GM04504 (cell line): ENCODE measurements around the gene TGFBR2.

ENCODE experiments used
- DNase-seq: peaks from one replicate; pipeline ENCODE4 v3.0.0-alpha.2; 2012; ENCODE audit warnings: low read depth

Gene TGFBR2

DNA sequence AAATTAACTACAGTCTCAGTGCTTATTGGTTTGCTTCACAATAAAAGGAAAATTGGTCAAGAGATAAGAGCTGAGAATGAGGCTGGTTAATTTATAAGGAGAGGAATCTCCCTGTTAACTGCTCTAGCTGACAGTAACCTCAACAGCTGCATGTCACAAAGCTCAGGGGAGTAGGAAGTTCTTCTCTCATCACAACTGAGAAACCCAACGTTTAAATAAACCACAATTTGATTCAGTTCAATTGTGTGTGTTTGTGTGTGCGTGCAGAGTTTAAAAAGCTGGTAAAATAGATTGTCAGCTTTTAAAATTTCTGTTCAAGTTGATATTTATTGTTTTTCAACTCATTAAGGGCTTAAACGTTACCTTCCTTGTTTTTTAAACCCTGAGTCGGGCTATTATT lies 3.5 kb upstream of the TGFBR2 start:
- DNase-seq = no peak

DNA sequence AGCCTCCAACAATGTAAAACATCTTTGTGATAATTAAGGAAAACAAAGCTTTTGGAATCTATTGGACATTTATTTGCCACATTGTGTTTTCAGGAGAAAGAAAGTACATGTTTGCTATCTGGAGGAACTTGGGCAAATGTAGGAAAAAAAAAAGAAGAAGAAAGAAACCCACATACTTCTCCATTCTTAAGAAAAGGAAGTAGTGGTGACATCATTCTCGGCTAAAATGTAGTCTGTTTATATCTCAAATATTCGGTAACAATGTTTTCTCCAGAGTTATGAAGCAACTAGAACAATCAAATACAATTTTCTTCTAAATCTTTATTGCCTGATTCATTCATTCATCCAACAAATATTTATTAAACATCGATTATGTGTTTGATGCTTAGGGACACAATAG lies 2.3 kb upstream of the TGFBR2 start:
- no peak for DNase-seq

DNA sequence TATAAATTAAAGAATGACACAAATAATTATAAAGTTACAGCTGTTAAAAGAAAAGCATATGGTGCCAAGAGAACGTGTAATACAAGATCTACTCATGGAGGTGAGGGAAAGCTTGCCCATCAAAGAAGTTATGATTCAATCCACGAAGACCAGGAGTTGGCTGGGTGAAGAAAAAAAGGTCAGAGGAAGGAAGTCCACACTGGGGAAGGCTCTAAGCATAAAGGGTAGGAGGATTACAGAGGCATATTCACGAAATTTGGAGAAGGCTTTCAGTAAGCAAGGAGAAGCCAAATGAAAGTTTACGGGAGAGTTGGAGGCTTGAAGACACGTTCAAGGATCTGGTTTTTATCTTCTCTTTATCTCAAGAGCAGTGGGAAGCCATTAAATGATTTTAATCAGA lies 1.8 kb upstream of the TGFBR2 start:
- no peak for DNase-seq

DNA sequence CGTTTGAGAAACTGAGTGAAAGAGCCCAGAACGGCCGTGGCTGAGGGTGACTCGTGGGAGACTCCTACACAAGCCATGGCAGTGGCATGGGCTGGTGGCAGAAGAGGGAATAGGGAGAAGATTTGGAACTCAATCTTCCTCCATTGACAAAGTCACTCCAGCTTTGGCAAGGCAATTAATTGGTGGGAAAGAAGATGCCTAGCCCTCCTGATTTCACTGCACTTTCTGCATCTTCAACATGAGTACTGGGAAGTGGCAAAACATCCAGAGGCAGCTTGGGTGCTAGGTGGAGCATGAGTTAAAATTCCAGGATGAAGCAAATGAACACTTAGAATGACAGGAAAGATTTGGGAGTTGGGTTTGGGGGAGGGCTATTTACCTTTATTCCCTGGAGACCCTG lies 1.4 kb upstream of the TGFBR2 start:
- no peak for DNase-seq

DNA sequence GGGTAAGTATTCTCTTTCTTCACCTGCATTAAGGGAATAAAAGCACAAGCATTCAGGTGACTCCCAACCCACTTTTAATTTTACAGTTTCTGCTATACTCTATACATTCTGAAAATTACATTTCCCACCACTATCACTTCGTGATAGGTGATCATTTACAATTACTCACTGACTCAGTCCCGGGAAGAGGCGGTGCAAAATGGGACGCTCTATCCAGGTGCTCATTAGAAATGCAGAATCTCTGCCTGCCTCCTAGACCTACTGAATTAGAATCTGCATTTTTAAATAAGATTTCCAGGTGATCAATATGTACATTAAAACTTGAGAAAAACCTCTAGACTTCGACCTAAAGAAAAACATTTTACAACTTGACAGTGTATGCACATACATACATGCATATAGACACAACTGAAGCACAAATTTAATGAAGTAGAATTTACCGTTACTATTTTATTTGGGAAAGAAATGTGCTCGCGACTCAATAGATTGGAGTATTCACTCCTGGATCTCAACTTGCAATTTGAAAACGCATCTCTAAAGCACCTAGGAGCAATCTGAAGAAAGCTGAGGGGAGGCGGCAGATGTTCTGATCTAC lies 598 bp upstream of the TGFBR2 start:
- no peak for DNase-seq

DNA sequence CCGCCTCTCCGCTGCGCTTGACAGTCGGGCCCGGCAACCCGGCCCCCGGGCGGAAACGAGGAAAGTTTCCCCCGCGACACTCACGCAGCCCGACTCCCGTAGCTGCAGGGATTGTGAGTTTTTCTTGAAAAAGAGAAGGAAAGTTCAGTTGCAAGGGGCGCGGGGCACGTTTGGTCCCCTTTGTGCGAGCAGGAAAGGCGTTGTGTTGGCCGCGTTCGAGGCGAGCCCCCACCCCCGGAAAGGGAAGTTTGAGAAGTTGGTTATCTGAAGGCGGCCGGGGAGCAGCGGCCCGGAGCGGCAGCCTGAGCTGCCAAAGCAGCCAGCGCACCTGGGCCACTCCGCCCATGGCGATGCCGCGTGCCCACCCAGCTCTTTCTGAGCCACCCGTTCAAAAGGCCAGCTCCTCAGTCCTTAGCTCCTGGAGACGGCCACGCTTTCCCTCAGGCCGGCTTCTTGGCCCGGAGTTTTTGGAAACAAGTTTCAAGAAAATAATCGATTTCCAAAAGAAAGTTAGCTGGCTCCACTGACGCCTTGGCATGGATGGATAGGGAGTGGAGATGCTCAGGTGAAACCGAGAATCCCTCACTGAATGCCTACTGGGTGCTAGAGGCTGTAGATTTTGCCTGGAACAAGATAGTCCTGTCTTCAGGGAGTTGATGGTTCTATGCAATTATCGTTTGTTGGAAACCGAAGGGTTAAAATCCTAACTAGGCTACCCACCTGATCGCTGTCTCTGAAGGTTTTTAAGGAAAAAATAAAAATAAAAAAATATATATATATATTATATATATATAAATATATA lies 832 bp downstream of the TGFBR2 start:
- no peak for DNase-seq

DNA sequence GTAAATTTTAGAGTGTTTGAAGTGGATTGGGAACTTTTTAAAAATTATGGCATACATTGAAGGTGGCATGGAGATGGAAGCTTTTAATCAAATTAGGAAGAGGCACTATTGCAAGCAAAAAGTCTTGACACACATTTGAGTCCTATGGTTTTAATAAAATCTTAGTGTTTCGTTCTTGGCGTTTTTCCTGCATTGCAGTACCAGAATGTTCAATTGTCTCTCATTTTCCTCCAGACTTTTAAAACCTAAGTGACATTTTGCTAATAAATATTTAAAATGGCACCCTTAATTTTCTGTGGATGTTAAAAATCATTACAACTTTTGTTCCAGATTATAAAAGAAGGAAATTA lies 2.2 kb downstream of the TGFBR2 start:
- no peak for DNase-seq

DNA sequence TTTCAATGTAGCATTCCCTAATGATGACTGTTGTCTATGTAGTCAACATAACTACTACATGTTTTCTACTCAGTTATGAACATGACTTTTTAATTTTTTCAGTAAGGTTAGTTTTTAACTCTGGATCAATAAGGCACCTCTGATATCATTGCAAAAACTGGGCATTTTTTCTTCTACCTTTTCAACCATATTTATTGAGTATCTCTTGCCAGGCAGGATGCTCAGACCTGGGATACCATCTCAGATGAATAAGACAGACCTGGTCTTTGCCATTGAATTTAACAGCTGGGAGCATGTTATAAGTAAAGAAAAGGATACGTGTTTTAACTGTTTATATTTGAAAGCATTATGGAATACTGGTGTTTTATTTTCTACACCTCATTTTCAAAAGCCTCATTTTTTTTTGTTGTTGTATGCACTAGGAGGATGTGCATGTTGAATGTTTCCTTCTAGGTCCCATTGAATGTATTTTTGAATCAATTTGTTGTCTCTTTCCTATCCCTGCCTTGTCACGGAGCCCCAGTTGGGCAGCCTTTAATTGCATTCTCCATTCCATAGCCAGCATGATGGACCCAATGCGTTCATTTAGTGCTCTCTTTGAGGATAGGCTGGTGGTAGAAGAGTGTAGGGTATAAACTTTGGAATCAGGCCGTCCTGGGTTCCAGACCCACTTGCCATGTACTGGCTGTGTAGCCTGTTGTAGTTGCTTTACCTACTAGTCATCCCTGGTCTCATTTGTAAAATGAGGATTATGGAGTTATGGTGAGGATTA lies 3.7 kb downstream of the TGFBR2 start:
- DNase-seq = no peak

DNA sequence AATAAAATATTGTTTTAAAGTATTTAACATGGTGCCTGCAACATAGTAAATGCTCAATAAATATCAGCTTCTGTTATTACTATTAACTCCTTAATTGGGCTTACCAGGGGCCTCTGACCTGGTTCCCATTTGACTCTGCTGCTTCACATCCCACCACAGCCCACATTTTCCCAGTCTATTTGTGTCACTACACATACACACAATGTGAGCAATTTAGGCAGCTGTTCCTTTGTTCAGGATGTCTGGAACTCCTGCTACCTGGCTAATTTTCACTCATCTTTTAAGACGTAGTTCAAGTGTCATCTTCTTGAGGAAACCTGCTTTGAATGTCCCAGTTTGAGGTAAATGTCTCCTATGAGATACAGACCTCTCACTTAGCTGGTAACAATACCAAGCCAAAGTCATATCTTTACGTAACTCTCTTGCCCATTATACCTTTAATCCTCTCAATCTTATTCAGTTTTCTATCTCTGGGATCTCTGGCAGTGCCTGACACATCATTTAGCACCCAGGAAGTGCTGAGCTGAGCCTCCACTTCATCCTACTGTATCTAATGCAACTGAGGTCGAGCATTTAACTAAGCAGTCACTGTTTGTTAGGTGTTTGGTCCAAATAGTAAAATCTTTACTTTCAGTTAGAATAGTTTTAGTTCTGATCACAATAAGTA lies 4.4 kb downstream of the TGFBR2 start:
- DNase-seq = no peak

DNA sequence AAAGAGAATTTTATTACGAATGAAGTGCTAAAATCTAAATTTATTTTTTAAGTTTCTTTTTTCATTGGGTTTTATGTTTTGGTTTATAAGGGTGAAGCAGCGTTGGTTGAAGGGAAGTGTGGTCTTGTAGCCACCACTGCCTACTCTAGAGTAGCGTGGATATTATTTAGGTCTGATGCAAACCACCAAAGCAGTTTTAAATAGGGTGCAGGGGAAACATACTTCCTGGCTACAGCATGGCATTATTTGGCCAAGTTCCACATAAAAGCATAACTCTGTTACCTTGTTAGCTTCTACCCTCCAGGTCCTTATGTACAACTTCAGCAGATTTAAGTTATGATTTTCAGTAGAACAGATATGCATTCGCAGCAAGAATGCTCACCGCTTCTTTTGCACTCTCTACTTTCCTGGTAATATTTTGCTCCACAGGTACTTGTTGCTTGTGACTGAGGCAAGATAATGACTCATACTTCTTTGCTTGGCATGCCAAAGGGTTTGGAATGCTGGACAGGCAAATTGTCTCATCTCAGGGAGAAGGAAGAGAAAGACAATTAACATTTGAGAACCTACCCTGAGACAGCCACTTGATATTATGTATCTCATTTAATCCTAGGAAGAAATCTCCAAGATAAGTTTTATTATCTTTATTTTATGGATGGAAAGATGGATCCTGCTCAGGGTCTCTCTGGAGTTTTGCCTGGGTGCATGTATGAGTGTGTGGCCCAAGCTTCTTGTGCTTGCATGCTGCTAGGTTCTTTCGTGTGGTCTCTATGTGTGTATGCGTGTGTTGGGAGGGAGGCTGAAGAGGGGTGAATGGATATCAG lies 5.4 kb downstream of the TGFBR2 start:
- DNase-seq = no peak

DNA sequence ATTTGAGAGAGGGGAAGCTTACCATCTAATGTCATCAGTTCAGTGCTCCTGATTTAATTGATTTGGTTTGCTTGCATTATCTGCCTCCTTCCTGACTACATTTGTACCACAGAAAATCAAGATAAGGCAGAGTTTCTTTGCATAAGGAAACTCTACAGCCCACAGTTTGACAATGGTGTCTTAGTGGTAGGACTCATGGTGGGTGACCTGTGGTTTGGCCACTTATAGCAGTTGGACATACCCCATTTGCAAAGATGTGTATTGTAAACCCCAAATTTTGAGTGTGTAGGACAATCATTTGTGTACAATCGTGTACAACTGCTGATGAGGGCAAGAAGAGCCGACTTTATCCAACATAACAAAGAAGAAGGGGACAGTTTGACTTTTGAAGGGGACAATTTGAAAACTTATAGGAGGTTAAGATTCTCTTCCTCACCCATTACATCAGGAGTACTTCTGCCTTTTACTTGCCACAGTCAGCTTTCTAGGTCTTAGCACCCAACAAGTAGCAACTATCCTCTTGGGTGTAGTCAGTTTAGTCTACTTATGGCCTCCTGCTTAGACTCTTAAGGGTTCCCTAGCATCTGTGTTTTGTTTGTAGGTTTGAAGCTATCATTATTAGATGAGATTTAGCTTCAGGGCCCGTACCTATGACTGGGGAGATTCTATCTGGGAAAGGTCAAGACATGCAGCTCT lies 6.2 kb downstream of the TGFBR2 start:
- DNase-seq = no peak

DNA sequence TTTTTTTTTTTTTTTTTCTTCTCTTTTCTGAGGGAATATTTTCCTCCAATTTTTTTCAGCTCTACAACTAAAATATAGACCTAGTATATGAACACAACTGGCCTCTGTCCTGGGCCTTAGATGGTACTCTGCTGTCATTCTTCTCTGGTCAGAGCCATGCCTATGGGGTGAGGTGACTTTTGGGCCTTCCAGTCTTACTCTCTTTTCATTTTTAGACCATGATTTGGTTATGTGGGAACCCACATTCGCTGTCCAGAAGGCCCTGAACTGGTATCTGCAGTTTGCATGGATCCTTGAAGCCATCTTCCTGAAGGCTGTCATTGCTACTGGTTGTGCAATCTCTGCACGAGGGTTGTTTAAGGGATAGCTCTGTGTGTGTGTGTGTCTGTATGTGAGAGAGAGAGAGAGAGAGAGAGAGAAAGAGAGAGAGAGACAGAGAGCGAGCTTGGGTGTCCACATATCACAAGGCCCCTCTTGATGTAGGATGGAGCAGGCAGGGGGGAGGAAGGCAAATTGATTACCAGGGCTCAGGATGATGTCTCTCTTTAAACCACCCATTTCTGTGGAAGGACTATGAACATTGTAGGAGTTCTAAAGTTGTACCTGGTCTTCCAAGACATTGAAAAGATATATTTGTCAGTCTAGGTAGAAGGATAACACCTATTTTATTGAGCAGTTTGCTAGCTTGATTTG lies 6.9 kb downstream of the TGFBR2 start:
- DNase-seq = no peak

DNA sequence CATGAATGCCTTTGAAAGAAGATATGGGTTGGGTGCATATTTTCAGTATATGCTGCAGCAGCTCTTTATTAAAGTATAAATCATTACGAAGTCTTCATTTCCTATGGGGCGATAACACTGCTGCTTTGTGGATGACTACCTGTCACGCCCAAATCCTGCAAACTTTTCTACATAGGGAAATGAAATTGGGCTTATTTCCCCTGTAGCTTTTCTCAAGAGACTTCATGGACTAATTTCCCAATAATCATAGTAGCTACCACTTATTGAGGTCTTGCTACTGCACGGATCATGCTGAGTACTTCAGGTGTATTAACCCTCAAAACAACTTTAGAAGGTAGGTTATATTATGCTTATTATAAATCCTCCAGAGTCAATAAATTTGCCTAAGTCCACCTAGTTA lies 8.0 kb downstream of the TGFBR2 start:
- DNase-seq = no peak

DNA sequence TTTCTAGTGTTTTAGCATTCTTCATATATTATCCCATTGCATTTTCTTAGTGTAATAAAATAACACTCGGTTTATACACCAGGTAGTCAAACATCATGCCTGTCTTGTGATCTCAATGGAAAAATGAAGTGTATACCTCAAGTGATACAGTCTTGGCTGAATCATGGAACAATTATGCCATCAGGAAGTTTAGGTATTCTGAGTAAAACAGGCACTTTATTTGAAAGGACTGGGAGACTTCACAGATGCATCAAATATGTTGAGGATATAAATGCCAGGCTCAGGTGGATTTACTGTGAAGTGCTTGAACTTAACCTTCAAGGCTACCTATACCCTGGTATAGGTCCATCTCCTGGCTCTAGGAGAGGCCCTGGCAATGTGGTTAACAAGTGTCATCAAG lies 8.5 kb downstream of the TGFBR2 start:
- DNase-seq = no peak

DNA sequence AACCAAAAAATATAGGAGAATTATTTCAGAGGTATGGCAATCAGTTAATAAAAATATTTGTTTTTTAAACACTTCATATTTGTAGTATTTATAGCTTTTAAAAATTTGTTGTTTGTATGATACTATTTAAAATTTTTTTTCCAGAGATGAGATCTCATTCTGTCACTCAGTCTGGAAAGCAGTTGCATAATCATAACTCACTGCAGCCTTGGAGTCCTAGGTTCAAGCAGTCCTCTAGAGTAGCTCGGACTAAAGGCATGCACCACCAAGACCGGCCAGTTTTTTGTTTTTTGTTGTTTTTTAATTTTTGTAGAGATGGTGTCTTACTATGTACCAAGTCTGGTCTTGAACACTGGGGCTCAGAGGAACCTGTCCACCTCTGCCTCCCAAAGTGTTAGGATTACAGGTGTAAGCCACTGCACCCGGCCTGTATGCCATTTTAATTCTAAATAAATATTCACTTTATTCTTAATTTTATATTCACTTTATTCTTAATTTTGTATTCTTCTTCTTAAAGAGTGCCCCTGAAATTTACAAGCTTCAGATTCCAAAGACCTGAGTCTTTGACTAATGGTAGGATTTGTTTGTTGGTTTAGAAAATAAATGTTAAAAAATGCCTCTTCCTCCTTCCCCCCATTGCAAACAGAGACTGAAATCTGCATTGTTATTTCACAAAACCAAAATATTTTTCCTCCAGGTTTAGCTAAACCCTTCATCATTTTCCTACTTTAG lies 9.4 kb downstream of the TGFBR2 start:
- no peak for DNase-seq

DNA sequence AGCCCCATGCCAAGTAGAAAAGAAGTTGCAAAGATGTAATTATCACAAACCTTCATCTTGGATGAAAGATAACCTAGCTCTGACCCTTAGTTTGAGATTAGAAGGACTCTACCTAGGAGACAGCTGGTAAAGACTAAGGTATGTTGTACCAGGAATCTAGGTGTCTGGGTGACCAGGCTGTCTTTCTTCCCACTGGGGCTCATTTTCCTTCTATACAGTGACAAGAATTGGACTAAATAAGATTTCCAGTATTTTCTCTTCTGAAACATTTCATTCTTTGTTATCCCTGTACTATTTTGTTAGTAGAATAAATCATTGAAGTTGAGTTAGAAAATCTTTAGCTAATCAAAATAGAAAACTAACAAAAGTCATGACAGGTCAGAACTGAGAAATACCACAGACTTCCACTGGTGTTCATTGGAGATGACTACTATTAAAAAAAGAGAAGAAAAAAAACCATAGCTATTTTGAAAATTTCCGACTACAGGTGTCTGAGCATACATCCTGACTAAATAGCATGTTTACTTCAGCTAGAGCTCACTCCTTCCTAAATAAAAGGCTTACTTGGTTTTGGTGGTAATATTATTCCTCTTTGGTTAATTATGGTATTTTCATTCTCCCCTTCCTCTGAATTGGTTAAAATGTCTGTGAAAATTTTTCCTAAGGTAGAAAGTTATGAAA lies 10.1 kb downstream of the TGFBR2 start:
- no peak for DNase-seq

DNA sequence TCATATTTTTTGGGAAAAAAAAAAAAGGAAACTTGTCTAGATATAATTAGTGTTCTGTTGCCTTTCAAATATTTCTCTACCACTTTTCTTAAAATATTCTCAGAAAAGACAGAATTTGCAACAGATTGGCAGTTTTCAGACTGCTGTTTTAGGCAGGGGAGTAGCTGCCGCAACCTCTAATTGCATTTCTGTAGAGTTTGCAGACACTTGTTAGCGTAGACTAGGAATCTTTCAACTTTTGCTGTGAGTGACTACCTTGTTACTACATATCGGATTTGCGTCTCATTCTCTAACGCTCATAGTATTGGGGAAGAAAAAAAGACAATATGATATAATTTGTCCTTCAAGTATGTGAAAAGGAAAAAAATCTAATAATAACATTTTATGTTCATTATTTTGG lies 10.7 kb downstream of the TGFBR2 start:
- no peak for DNase-seq

DNA sequence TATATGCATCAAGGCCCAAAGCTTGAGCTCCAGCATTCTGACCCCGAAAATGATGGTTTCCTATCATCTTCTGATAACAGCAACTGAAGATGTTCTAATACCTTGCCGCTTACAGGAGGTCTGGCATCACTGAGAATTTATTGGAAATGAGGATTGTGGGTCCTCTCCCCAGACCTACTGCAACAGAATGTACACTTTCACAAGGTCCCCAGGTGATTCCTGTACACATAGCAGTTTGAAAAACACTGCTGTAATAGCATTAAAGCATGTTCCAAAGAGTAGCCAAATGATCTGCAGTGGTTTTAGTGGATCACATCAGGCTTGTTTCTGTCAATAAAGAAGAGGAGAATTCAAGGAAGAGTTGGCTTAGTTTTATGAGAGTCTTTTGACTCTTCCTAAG lies 11.3 kb downstream of the TGFBR2 start:
- DNase-seq = no peak

DNA sequence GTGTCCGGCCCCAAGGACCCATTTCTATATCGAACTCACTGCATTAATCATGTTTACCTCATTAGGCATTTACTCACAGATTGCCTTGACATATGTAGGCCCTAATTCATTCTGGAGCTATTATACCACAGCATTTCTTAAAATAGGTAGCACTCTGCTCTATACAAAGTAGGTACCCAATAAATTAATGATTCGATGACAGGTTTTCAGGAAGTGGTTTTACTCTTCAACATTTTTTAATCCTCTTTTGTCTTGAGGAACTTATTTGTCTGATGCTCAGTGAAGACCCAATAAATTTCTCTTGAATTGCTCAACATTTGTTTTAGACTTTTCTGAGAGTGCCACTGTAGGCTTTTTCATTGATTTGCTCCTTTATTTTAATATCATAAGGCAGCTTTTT lies 12.1 kb downstream of the TGFBR2 start:
- no peak for DNase-seq
